Ramos (cell line): ENCODE data around the gene SLC4A8.
"Not testable (repeated sequence)": the region's sequence is repeated elsewhere in the genome, so short reads cannot be mapped to it uniquely, and the experiment has no call there.

ENCODE experiments used
- in situ Hi-C: fragments of 300-500 bp; cut with MboI; formaldehyde crosslinking; loops from one replicate; pipeline ENCODE4 v1.14.3; 2022; ENCODE audit warnings: low sequenced_read_pairs; ENCODE audit not compliant: unreplicated experiment

The SLC4A8 gene

GRCh38 chr12:51419425-51420193, 5.0 kb upstream of the SLC4A8 start:
- in situ Hi-C loops, result loop anchor here (5.0 to 25.0 kb wide), 2 partner anchors 108 to 418 kb away; partner anchors contain the start of gene FIGNL2

- in situ Hi-C loops, result loop anchor here (5.0 to 25.0 kb wide), 2 partner anchors 106 to 416 kb away; partner anchors contain the start of gene FIGNL2
Observed at GRCh38 chr12:51421266-51421884, 3.3 kb upstream of the SLC4A8 start.

DNA sequence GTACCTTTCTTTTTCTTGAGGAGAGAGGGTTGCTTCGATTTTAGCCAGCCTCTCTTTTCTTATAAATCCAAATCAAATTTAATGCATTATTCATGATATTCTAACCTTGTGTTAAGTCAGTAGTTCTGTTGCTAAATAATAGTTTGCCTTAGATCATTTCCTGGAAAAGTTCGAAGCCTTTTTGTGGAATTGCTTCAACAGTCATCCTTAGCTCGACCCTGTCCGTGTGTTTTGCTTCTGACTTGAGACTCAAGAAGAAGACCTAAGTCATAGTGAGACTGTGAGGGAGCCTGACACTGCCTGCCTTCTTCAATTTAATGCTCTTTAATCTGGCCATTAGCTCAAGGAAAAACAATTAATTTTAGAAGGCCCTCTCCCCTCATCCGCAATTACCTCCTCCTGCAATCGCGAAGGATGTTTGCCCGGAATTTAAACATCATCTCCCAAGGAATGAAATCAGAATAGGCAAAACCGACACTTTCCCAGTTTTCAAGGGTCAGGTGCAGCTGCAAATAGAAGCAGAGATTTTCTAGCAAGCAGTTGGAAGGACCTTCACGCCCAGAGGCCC, 453 bp upstream of the SLC4A8 start:
- in situ Hi-C loops, result loop anchor here (5.0 to 25.0 kb wide), 2 partner anchors 103 to 413 kb away; partner anchors contain the start of gene FIGNL2

DNA sequence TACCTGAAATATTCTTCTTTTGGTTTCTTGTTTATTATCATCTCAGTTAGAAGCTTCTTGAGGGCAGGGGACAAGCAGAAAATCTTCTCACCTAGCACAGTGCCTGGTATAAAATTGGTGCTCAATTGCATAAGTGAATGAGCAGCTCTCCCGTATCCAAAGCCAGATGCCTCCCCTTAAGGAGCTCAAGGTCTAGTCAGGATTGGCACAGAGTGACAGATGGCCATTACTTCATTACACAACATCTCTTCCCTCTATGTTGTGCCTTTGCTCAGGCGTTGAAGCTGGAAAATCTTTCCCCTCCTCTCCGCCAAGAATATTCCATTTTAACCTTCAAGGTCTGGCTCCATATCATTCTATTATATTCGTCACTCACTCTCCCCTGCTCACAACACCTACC, 3.6 kb downstream of the SLC4A8 start:
- in situ Hi-C loops, result no loop called here

GRCh38 chr12:51429700-51430099, 5.1 kb downstream of the SLC4A8 start:
- in situ Hi-C loops, result no loop called here

- in situ Hi-C loops, result no loop called here
Observed at GRCh38 chr12:51430196-51430895, 5.7 kb downstream of the SLC4A8 start.

DNA sequence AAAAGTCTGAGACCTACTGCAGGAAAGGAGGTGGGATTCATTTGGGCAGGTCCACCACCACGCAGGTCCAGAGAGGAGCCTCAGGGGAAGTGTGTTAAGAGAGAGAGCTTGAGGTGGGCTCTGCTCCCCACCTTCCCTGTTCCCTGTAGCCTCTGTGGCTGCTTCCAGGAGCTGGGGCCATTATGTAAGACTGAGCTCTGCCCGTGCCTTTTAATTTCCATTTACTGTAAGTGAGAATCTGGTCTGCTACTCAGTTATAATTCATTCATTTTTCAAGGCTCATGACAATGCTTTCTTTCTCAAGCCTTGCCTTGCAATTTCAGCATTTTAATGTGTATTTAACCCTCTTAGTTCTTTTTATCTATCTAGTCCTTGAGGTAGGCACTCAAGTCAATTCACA, 8.3 kb downstream of the SLC4A8 start:
- in situ Hi-C loops, result no loop called here

DNA sequence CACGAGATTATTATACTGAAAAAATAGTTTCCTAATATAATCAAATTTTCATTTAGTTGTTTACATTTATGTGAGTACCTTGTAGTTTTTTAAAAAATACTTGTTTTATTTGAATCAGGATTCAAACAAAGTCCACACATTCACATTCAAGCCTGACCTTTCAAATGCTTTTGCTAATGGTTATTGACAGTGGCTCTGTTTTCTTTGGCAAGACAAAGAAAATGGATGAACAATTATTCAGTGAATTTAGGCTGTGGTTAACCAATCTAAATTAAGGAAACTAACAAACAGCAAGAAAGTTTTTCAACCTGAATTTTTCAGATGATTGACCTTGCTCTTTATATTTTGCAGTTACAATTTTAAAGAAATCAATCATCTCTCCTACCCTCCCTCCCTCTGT, 9.7 kb downstream of the SLC4A8 start:
- in situ Hi-C loops, result no loop called here

GRCh38 chr12:51437431-51437830, 12.8 kb downstream of the SLC4A8 start:
- in situ Hi-C loops, result no loop called here

DNA sequence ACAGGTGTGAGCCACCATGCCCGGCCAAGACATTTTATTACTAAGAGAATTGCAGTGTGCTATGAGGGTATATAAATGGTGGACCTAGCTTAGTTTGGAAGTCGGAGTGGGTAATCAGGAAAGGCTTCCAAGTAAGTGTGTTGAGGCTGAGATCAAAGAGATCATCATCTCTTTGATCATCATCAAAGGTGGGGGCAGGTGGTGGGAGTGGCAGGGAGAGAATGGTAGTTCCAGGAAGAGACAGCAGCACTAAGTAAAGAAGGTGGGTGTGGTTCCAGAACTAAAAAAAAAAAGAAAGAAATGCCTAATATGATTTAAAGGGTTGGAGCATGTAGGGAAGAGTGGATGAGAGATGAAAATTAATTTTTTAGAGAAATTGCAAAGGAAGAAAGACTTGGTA, 14.7 kb downstream of the SLC4A8 start:
- in situ Hi-C loops, result no loop called here

GRCh38 chr12:51441583-51441982, 17.0 kb downstream of the SLC4A8 start:
- in situ Hi-C loops, result no loop called here

GRCh38 chr12:51442324-51442723, 17.7 kb downstream of the SLC4A8 start:
- in situ Hi-C loops, result no loop called here

- in situ Hi-C loops, result no loop called here
Observed at GRCh38 chr12:51443573-51443972, 18.9 kb downstream of the SLC4A8 start.

- in situ Hi-C loops, result no loop called here
Observed at GRCh38 chr12:51448618-51449256, 24.1 kb downstream of the SLC4A8 start.

DNA sequence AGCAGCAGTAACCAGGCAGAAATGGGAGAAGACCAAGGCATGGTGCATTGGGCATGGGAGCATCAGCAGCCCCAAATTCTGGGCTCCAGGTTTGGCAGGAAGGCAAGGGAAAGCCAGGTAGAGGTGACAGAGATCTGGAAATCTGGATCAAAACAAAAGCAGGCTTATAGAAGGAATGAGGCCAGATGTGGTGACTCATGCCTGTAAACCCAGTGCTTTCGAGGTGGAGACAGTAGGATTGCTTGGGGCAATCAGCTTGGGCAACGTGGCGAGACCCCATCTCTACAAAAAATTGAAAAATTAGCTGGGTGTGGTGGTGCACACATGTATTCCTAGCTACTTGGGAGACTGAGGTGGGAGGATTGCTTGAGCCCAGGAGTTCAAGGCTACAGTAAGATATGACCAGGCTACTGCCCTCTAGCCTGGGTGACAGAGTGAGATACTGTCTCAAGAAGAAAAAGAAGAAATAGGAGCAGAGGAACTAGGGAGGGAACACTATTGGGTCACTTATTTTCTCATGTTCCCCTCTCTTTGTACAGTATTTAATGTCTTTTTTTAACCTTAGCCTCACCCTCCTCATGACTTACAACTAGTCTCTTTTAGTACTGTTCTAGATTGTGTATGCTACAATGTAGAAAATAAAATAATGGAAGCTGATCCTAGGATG, 25.1 kb downstream of the SLC4A8 start:
- in situ Hi-C loops, result no loop called here

- in situ Hi-C loops, result no loop called here
Observed at GRCh38 chr12:51450333-51450732, 25.7 kb downstream of the SLC4A8 start.

GRCh38 chr12:51450806-51451205, 26.2 kb downstream of the SLC4A8 start:
- in situ Hi-C loops, result no loop called here

DNA sequence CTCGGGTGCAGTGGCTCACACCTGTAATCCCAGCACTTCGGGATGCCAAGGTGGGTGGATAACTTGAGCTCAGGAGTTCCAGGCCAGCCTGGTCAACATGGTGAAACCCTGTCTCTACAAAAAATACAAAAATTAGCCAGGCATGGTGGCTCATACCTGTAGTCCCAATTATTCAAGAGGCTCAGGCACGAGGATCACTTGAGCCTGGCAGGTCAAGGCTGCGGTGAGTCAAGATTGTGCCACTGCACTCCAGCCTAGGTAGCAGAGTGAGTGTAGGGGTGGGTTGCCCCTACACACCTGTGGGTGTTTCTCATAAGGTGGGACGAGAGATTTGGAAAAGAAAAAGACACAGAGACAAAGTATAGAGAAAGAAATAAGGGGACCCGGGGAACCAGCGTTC, 29.4 kb downstream of the SLC4A8 start:
- in situ Hi-C loops, result not testable (repeated sequence)

DNA sequence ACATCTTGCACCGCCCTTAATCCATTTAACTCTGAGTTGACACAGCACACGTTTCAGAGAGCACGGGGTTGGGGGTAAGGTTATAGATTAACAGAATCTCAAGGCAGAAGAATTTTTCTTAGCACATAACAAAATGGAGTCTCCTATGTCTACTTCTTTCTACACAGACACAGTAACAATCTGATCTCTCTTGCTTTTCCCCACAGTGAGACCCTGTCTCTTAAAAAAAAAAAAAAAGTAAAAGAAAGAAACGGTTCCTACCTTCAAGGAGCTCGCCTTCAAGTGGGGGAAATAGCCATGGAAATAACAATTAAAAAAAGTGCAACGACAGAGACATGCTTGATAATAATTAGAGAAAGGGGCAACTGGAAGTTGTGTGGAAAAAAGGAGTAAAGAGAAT, 30.4 kb downstream of the SLC4A8 start:
- in situ Hi-C loops, result not testable (repeated sequence)

GRCh38 chr12:51458635-51459034, 34.0 kb downstream of the SLC4A8 start:
- in situ Hi-C loops, result no loop called here
